ENCODE measurements around the gene LIPG. TPM values are rescaled to one million over a fixed set of nuclear protein-coding genes. Genes with fewer than 3 reads are reported as not detected.
A peak's percentile ranks its signal among the peaks of the same experiment; 100 is the strongest.

Gene LIPG
- total RNA-seq, 4 donors from 2014 or later, result 230 to 981 (median 515) TPM

- Histone ChIP-seq H3K36me3 (no peaks in the 10 kb centered on the region), H3K4me3 (replicated peaks in 1 of 3) (no peak overlapping the region), H3K4me1 (peaks cover 65 to 88% of the 10 kb centered on the region in 2 donors), H3K27me3 (no peaks in the 10 kb centered on the region), H3K27ac (peak overlapping the region; percentile 77 to 88 (median 82)), H3K9me3 (no peaks in the 10 kb centered on the region)
- intact Hi-C loops (cut with DNase I), result loop anchor here (10.0 kb wide), 1 partner anchor 76 kb away; no protein-coding TSS in a partner anchor
- DNase-seq, result peak; percentile 98
- 26 to 34% methylated on average over 15 to 16 of the region's 16 CpGs for WGBS, 2 donors
- TF ChIP-seq POLR2A (IDR thresholded peaks at IDR 0.05), result no peak
- TF ChIP-seq, protein P1, sequence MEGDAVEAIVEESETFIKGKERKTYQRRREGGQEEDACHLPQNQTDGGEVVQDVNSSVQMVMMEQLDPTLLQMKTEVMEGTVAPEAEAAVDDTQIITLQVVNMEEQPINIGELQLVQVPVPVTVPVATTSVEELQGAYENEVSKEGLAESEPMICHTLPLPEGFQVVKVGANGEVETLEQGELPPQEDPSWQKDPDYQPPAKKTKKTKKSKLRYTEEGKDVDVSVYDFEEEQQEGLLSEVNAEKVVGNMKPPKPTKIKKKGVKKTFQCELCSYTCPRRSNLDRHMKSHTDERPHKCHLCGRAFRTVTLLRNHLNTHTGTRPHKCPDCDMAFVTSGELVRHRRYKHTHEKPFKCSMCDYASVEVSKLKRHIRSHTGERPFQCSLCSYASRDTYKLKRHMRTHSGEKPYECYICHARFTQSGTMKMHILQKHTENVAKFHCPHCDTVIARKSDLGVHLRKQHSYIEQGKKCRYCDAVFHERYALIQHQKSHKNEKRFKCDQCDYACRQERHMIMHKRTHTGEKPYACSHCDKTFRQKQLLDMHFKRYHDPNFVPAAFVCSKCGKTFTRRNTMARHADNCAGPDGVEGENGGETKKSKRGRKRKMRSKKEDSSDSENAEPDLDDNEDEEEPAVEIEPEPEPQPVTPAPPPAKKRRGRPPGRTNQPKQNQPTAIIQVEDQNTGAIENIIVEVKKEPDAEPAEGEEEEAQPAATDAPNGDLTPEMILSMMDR (IDR thresholded peaks at IDR 0.05), result peak in 4 of 6 experiments; percentile 42 to 60 (median 52)
Observed at GRCh38 chr18:49628881-49629795, 67.3 kb downstream of the LIPG start.

GRCh38 chr18:49630246-49630699 lies 68.4 kb downstream of the LIPG start:
- no peak overlapping the region for H3K4me3 ChIP-seq (replicated peaks in 1 of 3)
- no peak for DNase-seq
- no peaks in the 10 kb centered on the region for H3K9me3 ChIP-seq
- intact Hi-C loops (cut with DNase I), result loop anchor here (10.0 kb wide), 1 partner anchor 45 kb away; no protein-coding TSS in a partner anchor
- H3K27me3 ChIP-seq, result no peaks in the 10 kb centered on the region
- TF ChIP-seq, protein P1 (IDR thresholded peaks at IDR 0.05), result no peak
- TF ChIP-seq POLR2A (IDR thresholded peaks at IDR 0.05), result no peak
- H3K36me3 ChIP-seq, result no peaks in the 10 kb centered on the region
- H3K27ac ChIP-seq, result peak overlapping the region in 1 of 3 donors; percentile 2
- peaks cover 57 to 77% of the 10 kb centered on the region in 2 donors for H3K4me1 ChIP-seq

- WGBS, 2 donors, result 64 to 67% methylated on average over 12 of the region's 12 CpGs
- intact Hi-C loops (cut with DNase I), result loop anchor here (10.0 kb wide), 1 partner anchor 47 kb away; no protein-coding TSS in a partner anchor
Observed at GRCh38 chr18:49631146-49631866, 69.4 kb downstream of the LIPG start.

DNA sequence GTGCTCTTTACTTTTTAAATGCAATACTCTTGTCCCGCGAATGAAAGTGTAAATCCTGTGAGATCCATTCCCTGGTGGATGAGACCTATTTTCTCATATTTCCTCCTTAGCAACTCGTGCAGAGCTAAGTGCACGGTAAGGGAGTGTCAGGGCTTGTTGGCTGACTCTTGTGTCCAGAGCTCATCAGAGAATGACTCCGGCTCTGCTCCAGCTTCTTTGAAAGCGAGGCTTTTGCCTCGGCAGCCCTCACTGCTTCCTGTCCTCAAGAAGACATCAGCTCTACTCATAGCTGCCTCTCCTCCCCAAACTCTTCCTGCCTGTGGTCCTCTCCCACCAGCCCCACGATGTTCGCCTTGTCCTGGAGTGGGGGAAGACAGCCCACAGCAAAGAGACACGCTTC lies 70.7 kb downstream of the LIPG start:
- 35 to 38% methylated on average over 10 of the region's 10 CpGs for WGBS, 2 donors
- H3K27ac ChIP-seq, result peak overlapping the region in 2 of 3 donors; percentile 14 to 68
- H3K36me3 ChIP-seq, result no peaks in the 10 kb centered on the region
- intact Hi-C loops (cut with DNase I), result loop anchor here (10.0 kb wide), 1 partner anchor 48 kb away; no protein-coding TSS in a partner anchor
- DNase-seq, result peak; percentile 68 to 76
- H3K27me3 ChIP-seq, result no peaks in the 10 kb centered on the region
- no peak for TF ChIP-seq POLR2A (IDR thresholded peaks at IDR 0.05)
- TF ChIP-seq, protein P1 (IDR thresholded peaks at IDR 0.05), result no peak
- H3K4me3 ChIP-seq (replicated peaks in 1 of 3), result no peak overlapping the region
- H3K4me1 ChIP-seq, result peaks cover 34 to 54% of the 10 kb centered on the region in 2 donors
- no peaks in the 10 kb centered on the region for H3K9me3 ChIP-seq

More at GRCh38 chr18:49631146-49631866, 69.4 kb downstream of the LIPG start:
- H3K36me3 ChIP-seq, result no peaks in the 10 kb centered on the region
- no peaks in the 10 kb centered on the region for H3K27me3 ChIP-seq
- H3K4me1 ChIP-seq, result peaks cover 47 to 67% of the 10 kb centered on the region in 2 donors
- TF ChIP-seq POLR2A (IDR thresholded peaks at IDR 0.05), result no peak
- TF ChIP-seq, protein P1 (IDR thresholded peaks at IDR 0.05), result no peak
- H3K27ac ChIP-seq, result peak overlapping the region in 1 of 3 donors; percentile 68
- no peaks in the 10 kb centered on the region for H3K9me3 ChIP-seq
- H3K4me3 ChIP-seq (replicated peaks in 1 of 3), result no peak overlapping the region
- peak in 1 of 2 donors; percentile 27 for DNase-seq
